Activated T-helper 9 cell treated with anti-CD3 and anti-CD28 coated beads, Interleukin-2, amount 50 U/mL, for 16 hours (primary cell): ENCODE measurements around the gene SFRP4.

Experiments
- DNase-seq: peaks from one replicate; pipeline ENCODE4 v3.0.0-alpha.2; 2020; ENCODE audit warnings: low read depth

The SFRP4 gene

GRCh38 chr7:37924491-37925041, 7.9 kb upstream of the SFRP4 start:
- DNase-seq: no peak

- DNase-seq: no peak
Measured at GRCh38 chr7:37923996-37924395, 7.4 kb upstream of the SFRP4 start.

GRCh38 chr7:37921876-37922275, 5.3 kb upstream of the SFRP4 start:
- DNase-seq: no peak

GRCh38 chr7:37920849-37921805, 4.5 kb upstream of the SFRP4 start:
- no peak for DNase-seq

- DNase-seq: no peak
Measured at GRCh38 chr7:37920305-37920848, 3.8 kb upstream of the SFRP4 start, which contains the start of gene EPDR1. TSS of gene EPDR1 (plus strand) at chr7:37920640. CDS start at chr7:37920940, 300 bp downstream.

GRCh38 chr7:37918526-37918925, 1.9 kb upstream of the SFRP4 start:
- no peak for DNase-seq

- no peak for DNase-seq
Measured at GRCh38 chr7:37916017-37916672, 472 bp downstream of the SFRP4 start.

GRCh38 chr7:37915438-37915837, 1.2 kb downstream of the SFRP4 start:
- no peak for DNase-seq

GRCh38 chr7:37912756-37913155, 3.9 kb downstream of the SFRP4 start:
- DNase-seq: no peak

GRCh38 chr7:37908221-37908788, 8.3 kb downstream of the SFRP4 start:
- DNase-seq: no peak

- no peak for DNase-seq
Measured at GRCh38 chr7:37901890-37902524, 14.6 kb downstream of the SFRP4 start.

GRCh38 chr7:37901236-37901827, 15.3 kb downstream of the SFRP4 start:
- no peak for DNase-seq

GRCh38 chr7:37899712-37900247, 16.8 kb downstream of the SFRP4 start:
- DNase-seq: no peak

- DNase-seq: no peak
Measured at GRCh38 chr7:37894671-37895070, 21.9 kb downstream of the SFRP4 start.

- DNase-seq: no peak
Measured at GRCh38 chr7:37893359-37893758, 23.3 kb downstream of the SFRP4 start.

GRCh38 chr7:37882086-37882485, 34.5 kb downstream of the SFRP4 start:
- no peak for DNase-seq
